ENCODE results near the gene NDEL1.

Gene NDEL1

DNA sequence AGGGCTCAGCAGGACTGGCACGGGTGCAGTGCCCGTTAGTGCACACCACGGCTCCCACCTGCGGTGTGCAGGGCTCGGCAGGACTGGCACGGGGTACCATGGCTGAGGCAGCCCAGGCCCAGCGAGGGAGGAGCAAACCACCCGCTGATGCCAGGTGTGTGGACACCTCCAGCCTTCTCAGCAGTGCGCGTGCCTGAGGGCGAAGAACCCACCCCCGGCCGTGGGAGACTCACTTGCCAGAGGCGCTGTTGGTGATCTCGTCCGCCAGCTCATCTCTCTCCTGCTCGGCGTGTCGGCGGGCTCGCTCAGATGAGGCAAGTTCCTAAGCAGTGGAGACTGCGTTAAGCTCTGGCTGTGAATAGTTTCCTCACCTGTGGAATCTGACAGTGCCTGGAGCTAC, 45.4 kb downstream of the NDEL1 start:
- no peak for DNase-seq

GRCh38 chr17:8481703-8482102, 46.0 kb downstream of the NDEL1 start:
- DNase-seq: no peak

GRCh38 chr17:8482546-8482945, 46.9 kb downstream of the NDEL1 start:
- DNase-seq: no peak

DNA sequence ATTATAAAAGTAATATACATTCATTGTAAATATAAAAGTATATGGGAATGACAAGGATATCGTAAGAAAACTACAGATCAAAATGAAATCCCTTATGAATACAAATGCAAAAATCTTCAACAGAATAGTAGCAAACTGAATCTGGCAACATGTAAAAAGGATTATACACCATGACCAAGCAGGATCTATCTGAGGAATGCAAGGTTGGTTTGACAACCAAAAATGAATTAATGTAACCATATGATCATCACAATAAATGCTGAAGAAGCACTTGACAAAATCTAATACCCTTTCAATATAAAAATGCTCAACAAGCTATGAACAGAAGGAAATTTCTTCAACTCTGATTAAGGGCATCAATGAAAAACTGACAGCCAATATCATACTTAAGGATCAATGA, 48.8 kb downstream of the NDEL1 start:
- no peak for DNase-seq

GRCh38 chr17:8485491-8485890, 49.8 kb downstream of the NDEL1 start:
- no peak for DNase-seq

DNA sequence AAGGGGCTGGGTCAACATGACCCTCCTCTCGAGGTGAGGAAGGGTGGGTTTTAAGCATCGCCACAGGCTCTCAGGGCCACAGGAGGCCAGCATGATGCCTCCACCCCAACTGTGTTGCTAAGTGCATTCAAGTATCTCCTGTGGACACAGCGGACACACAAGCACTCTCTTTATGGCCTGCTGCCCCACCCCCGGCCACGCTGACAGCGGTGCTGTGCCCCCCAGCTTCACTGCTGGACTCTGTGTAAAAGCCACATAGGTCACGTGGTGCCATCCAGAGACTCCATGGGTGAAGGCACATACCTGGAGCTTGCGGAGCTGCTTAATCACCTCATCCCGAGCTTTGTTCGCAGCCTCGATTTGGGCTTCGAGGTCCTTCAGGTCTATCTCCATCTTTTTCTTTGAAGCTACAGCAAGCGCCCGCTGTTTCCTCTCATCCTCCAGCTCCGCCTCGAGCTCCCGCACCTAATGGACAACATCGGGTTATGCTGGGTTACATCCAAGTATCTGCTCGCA, 51.5 kb downstream of the NDEL1 start:
- no peak for DNase-seq

GRCh38 chr17:8487743-8488142, 52.1 kb downstream of the NDEL1 start:
- DNase-seq: no peak

GRCh38 chr17:8488491-8488890, 52.8 kb downstream of the NDEL1 start:
- no peak for DNase-seq

DNA sequence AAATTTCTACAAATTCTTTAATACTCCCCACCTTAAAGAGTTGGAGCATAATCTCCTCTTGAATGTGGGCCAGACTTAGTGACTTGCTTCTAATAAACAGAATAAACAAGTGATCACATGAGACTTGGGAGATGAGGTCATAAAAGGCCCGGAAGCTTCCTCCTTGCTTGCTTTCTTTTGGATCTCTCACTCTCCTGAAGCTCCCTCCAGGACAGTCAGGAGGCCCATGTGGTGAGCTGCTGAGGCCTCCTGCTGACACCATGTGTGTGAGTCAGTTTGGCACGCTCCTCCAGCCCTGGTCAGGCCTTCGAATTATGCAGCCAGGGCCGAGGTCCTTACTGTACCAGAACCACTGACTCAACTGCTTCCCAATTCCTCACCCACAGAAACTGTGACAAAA, 53.2 kb downstream of the NDEL1 start:
- DNase-seq: peak; percentile 61

GRCh38 chr17:8489841-8490240, 54.2 kb downstream of the NDEL1 start:
- no peak for DNase-seq

GRCh38 chr17:8490256-8491023, 54.8 kb downstream of the NDEL1 start:
- no peak for DNase-seq

- no peak for DNase-seq
These were observed 56.4 kb downstream of the NDEL1 start for GRCh38 chr17:8492121-8492520.

DNA sequence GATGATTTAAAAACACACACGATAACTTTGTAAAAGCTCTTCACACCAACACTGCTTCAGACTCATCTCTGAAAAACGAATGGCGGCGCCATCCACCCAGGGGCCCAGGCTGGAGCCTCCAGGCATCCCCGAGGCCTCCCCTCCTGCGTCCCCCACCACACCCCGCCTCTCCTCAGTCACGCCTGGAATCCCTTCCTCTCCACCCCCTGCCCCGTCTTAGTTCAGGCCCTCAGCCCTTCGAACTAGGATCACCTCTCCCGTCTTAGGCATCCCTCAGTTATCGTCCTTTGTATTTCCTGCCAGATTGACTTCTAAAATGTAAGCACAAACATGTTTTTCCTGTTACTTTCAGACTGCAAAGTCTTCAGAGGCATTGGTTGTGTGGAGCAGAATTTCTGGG, 58.3 kb downstream of the NDEL1 start:
- no peak for DNase-seq

DNA sequence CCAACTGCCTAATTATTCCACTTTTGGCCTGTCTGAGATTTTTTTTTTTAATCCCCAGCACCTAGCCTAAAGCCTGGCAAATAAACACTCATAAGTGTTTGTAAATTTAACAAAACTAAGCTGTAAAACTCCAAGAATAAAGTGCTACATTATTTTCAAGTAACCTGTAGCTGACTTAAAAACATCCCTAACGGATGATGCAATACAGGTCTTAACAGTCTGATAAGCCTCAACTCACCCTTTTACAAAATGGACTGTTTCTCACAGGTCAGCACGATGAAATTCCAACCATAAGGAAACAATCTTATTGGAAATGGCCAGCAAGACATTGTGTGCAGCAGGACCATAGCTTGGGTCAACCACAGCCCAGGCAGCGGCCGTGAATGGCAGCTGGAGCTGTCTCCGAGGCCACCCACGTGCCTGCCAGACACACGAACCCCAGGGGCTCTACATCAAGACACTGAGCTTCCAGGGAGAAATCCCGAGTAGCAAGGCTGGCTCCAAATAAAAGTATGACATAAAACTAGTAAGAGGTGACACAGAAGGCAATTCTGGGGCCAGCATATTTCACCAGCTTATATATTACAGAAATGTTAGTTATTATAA, 58.9 kb downstream of the NDEL1 start:
- no peak for DNase-seq

DNA sequence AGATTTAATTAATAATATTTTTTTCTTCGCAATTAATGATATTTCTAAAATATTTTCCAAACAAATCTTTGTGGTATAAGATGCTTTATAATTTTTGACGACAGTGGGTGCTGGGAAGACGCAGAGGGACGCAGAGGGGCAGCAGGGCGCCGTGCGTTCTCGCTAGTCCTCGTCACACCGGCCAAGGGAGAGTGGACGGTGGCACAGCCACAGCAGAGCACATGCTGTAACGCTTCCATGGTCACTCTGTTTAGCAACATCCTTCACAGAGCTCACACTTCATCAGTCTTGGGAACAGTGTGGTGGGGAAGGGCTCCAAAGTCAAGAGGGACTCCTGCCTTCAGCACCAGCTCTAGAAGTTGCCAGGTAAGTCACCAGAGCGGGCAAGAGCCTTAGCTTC, 60.4 kb downstream of the NDEL1 start:
- DNase-seq: no peak

DNA sequence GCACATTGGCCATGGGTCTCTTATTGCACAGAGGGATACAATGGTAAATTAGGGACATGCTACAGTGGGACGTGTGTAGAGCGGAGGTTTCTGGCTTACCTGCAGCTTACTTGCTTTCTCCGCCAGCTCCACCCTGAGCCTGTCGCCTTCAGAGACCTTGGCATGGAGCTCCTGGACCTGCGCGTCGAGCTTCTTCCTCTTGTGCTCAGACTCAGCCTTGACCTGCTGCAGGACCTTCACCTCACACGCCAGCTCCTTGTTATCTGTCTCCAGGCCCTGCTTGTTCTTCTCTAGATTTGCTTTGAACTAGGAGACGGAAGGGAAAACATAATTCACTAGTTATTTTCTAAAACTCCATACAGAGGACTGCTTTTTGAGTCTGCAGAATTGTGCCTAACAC, 63.5 kb downstream of the NDEL1 start:
- no peak for DNase-seq

GRCh38 chr17:8499614-8500013, 63.9 kb downstream of the NDEL1 start:
- no peak for DNase-seq

DNA sequence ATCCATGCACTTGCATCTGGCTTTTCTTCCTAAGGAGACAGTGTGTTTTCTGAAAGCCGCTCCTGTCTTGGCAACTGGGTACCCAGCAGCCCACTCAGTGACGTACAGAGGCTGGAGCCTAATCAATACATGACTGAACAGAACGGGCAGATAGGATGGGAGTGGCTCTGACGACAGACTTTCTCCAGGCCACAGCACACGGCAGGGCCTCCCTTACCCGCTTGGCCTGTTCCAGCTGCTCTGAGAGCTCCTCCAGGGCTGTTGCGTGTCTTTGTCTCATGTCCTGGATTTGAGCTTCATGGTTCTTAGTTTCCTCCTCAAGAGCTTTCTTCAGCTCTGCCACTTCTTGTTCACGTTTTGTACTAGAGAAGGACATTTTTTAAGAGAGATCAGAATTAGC, 64.9 kb downstream of the NDEL1 start:
- DNase-seq: no peak

DNA sequence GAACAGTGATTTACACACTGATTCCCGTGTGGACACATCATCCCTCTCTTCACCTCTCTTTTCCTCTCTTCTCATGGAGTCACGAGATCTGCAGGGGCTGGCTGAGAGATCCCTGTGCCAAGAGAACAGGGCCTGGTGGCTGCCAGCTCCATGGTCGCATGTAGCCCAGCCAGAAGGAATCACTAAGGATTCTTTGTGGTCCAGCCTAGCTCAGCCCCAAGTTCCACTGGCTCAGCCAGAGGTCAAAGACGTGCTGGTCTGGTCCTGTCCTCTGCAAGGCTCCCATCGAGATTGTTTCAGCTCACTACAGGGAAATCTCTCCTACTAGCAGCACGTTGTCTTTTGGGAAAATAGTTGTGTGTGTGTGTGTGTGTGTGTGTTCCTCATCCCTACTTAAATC, 66.4 kb downstream of the NDEL1 start:
- DNase-seq: no peak

DNA sequence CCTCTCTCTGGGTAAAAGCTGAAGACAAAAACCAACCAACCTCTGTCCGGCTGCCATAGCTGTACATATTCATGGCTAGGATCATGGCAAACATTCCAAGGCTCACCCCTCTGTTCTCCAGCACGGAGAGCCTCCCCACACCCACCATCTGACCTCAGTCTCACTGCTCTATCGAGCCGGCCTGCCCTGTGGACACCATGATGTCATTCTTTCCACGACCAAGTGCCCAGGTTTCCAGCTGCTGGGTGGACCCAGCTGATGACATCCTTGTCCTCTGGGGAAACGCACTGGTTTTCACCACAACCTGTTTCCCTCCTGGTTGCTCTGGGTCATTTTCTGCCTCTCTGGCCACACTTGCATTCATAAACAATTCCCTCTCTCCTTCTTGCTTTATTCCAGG, 67.7 kb downstream of the NDEL1 start:
- DNase-seq: no peak

GRCh38 chr17:8503807-8504206, 68.1 kb downstream of the NDEL1 start:
- DNase-seq: no peak

DNA sequence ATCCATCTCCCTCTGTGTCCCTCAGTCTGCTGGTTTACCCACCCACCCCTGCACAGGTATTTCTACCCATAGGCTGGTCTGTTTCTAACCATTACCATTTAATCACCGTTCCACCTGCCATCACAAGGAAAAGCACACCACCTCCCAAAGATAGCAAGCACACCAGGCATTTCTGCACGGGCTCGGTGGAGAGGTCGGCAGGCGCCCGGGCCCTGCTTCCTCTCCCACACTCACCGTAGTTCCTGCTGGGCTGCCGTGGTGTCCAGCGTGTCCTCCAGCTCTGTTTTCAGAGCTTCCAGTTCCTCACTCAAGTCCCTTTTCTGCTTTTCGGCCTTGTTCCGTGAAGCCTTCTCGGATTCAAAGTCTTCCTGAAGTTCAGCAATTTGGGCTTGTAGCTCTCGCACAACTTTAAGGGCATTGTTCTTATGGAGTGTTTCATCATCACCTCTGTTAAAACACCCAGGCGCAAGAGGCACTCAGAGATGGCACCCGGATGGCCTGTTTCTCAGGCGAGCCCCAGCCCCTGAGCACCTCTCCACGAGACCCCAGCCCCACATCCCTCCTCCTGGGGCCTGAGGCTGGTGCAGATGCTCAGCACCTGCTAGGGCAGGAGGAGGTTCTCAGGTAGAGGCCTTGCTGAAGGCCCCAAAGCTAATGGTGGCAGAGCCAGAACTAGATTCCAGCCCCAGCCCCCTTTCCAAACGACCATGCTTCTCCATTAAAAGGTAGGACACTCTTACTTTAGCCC, 69.0 kb downstream of the NDEL1 start:
- DNase-seq: no peak

DNA sequence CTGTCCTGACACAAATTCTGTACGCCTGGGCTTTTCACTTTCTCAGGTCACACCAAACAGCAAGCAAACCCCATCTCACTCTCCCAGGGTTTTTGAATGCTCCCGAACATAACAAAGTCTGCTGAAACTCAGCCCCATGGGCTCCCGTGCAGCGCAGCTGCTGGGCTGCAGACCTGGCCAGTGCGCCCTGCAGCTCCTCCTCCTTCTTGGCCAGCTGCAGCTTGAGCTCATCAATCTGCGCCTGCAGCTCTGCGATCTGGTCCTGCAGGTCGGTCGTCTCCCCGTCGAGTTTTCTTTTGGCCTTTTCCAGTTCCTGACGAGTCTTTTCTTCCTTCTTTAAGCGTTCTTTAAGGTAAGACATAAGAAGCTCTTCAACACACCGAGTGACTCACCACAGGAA, 70.5 kb downstream of the NDEL1 start:
- DNase-seq: no peak

GRCh38 chr17:8514801-8515200, 79.1 kb downstream of the NDEL1 start:
- no peak for DNase-seq
